AG09319 (cell line): ENCODE results near the gene TCIRG1.

Experiments
- DNase-seq: peaks from one replicate; pipeline ENCODE4 v3.0.0-alpha.2; 2010; ENCODE audit warnings: low read depth; ENCODE audit errors: extremely low read depth
- TF ChIP-seq, protein P1 (sequence below): IDR thresholded peaks from 2 replicates; pipeline ENCODE4 v1.5.1; 2011; ENCODE audit warnings: low read depth, mild to moderate bottlenecking, inconsistent platforms, low read length, moderate library complexity

TCIRG1 gene

DNA sequence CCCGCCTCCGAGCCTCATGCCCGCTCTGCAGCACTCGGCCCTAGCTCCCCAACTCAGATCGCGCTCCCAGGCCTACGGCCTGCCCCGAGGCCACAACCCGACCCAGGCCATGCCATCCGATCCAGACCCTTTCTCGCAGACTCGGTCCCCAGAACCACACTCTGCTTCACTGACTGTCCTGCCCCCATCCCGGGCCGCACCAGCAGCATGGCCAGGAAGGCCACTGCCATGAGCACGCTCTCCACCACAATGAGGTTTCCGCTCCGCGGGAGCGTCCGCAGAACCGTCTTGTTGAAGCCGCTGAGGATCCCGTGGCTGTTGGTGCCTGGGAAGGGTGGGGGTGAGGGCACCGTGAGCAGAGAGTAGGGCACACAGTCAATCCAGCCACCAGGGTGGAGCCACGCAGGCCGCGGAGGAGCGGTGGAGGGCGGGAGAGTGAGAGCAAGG lies 41.3 kb upstream of the TCIRG1 start:
- no peak for DNase-seq
- TF ChIP-seq, protein P1, sequence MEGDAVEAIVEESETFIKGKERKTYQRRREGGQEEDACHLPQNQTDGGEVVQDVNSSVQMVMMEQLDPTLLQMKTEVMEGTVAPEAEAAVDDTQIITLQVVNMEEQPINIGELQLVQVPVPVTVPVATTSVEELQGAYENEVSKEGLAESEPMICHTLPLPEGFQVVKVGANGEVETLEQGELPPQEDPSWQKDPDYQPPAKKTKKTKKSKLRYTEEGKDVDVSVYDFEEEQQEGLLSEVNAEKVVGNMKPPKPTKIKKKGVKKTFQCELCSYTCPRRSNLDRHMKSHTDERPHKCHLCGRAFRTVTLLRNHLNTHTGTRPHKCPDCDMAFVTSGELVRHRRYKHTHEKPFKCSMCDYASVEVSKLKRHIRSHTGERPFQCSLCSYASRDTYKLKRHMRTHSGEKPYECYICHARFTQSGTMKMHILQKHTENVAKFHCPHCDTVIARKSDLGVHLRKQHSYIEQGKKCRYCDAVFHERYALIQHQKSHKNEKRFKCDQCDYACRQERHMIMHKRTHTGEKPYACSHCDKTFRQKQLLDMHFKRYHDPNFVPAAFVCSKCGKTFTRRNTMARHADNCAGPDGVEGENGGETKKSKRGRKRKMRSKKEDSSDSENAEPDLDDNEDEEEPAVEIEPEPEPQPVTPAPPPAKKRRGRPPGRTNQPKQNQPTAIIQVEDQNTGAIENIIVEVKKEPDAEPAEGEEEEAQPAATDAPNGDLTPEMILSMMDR, result no peak

DNA sequence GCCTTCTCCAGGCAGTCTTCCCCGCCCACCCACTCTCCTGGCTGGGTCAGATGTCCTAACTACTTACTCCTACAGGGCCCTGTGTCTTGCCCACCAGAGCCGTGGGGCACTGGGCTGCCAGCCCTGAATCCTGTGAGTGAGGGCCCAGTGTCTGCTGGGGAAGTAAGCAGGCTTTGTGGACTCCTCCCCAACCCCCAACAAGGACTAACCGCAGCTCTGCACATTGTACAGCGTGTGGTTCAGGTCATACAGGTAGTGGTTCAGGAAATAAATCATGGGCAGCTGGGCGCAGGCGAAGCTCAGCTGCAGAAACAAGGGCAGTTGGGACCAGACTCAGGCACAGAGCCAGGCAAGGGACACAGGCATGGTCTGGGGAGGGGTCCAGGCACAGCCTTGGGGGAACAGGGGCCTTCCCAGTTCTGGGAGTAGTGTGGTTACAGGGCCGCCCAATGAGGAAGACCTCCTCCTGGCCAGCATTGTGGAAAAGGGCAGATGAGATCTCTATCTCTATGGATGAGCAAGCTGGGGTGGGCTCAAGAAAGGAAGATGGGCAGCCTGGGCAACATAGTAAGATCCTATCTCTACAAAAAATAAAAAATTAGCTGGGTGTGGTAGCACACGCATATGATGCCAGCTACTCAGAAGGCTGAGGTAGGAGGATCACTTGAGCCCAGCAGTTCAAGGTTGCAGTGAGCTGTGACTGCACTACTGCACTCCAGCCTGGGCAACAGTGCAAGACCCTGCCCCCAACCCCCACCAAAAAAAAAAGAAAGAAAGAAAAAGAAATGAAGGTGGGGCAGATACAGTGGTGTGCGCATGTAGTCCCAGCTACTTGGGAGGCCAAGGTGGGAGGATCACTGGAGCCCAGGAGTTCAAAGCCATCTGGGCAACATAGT lies 40.4 kb upstream of the TCIRG1 start:
- TF ChIP-seq, protein P1, result no peak

DNA sequence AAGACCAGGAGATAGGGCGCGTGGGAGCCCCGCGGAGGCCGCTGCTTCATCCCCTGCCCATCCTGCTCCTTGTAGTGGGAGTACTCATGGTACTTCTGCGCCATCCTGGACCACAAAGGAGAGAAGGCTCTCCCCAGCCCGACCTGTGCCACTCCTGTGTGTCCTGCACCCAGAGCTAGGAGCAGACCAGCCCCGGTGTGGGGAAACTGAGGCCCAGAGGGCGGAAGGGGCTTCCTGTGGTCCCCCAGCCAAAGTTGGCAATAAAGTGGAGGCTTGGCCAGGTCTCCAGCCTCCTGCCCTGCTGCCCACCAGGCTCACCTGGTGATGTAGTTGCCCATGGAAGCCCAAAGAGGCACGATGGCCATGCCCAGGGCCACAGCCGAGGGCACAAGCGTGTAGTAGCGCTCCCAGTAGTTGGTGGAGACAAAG lies 39.6 kb upstream of the TCIRG1 start:
- no peak for DNase-seq
- TF ChIP-seq, protein P1, result no peak

More for the DNA sequence above, 40.4 kb upstream of the TCIRG1 start:
- DNase-seq, result no peak

DNA sequence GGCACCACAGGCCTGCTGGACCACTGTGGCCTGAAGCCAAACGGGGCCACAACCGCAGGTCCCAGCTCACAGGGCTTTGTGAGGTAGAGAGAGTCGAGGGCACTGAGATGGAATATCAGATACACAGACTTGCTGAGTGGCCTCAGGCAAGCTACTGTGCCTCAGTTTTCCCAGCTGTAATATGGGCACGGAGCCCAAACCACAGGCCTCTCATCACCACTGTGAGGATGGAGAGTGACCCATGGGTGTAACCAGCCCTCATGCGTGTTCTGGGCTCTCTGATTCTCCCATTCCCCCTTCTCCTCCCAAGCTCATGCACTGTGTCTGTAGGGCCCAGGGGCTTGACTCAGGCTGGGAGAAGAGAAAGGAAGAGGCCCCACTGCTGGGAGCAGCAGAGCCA lies 39.1 kb upstream of the TCIRG1 start:
- TF ChIP-seq, protein P1, result no peak
- DNase-seq, result no peak

DNA sequence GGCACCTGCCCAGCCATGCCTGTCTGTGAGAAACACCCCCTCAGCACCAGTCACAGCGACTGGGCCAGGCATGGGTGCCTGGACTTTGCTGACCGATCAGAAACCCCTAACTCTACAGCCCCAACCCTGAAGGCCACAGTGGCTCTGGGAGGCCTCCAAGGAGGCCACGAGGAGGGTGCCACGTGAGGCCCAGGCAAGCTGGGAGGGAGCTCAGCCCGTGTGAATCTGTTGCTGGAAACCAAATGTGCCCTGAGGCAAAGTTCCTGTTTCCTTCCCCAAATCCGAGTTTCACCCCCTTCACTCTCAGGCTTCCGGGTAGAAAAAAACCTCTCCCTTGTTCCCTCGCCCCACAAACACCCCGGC lies 36.3 kb upstream of the TCIRG1 start:
- TF ChIP-seq, protein P1, result no peak
- no peak for DNase-seq

DNA sequence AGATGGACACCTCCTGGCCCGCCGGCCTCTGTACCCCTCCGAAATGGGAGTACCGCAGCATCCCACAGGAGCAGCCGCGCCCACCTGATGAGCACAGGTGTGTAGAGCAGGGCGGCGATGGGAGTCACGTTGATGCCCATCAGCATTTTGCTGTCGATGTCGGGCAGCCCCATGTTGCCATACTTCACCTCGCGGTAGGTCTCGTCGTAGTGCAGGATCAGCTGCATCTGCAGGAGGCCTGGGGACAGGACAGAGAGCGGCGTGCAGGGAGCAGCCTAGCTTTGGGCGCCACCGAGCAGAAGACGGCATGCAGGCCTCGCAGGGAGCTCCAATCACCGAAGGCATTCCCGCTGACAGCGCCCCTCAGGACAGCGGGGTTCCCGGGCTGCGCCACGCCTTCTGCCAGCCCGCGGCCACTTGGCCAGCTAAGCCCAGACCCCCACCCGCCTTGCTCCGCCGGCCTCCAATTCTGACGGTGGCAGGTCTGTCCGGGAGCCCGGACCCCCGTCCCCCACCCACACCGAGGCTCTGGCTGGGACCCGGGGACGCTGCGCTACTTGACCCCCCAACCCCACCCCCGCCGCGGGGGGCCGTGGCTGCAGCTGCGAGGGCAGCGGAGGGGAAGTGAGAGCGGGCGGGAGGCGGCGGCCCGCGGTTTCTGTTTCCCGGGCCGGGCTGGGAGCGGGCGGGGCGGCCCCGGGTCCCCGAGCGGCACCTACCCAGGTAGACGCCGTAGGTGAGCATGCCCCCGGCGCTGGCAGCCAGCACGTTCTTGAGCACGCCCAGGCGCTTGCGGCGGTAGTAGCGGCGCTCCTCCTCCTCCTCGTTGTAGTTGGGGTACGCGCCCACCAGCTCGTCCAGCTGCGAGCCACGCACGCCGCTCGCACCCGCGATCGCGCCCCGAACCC lies 35.6 kb upstream of the TCIRG1 start:
- no peak for DNase-seq
- TF ChIP-seq, protein P1, result no peak
